ENCODE measurements around the gene ASB2.

The ASB2 gene

GRCh38 chr14:93956514-93957332 lies 19.6 kb downstream of the ASB2 start:
- DNase-seq = peak; percentile 57
- H3K36me3 Mint-ChIP-seq (ENCODE audit: low read depth) = peaks cover 50% of the 10 kb centered on the region
- peak overlapping the region; percentile 82 for H3K4me3 Mint-ChIP-seq

GRCh38 chr14:93955850-93956481 lies 20.4 kb downstream of the ASB2 start:
- Mint-ChIP-seq H3K27me3 (no peaks in the 10 kb centered on the region), H3K4me1 (ENCODE audit: low read depth) (peaks cover 96% of the 10 kb centered on the region), H3K9me3 (no peaks in the 10 kb centered on the region), H3K4me3 (peak overlapping the region; percentile 82), H3K36me3 (ENCODE audit: low read depth) (peaks cover 50% of the 10 kb centered on the region), H3K27ac (peak overlapping the region; percentile 97)
- DNase-seq = no peak

More at GRCh38 chr14:93956514-93957332, 19.6 kb downstream of the ASB2 start:
- Mint-ChIP-seq H3K4me1 (ENCODE audit: low read depth) (peaks cover 96% of the 10 kb centered on the region), H3K27me3 (no peaks in the 10 kb centered on the region), H3K27ac (peak overlapping the region; percentile 97), H3K9me3 (no peaks in the 10 kb centered on the region)

GRCh38 chr14:93954900-93955849 lies 21.2 kb downstream of the ASB2 start:
- Mint-ChIP-seq H3K27me3 (no peaks in the 10 kb centered on the region), H3K4me1 (ENCODE audit: low read depth) (peaks cover 98% of the 10 kb centered on the region), H3K36me3 (ENCODE audit: low read depth) (peaks cover 58% of the 10 kb centered on the region), H3K27ac (peak overlapping the region; percentile 97), H3K4me3 (peak overlapping the region; percentile 82), H3K9me3 (no peaks in the 10 kb centered on the region)
- peak; percentile 69 for DNase-seq

- no peaks in the 10 kb centered on the region for H3K27me3 Mint-ChIP-seq
- peaks cover 62% of the 10 kb centered on the region for H3K36me3 Mint-ChIP-seq (ENCODE audit: low read depth)
- no peak for DNase-seq
- H3K4me1 Mint-ChIP-seq (ENCODE audit: low read depth) = peaks cover 94% of the 10 kb centered on the region
- H3K9me3 Mint-ChIP-seq = no peaks in the 10 kb centered on the region
- H3K27ac Mint-ChIP-seq = peak overlapping the region; percentile 97
- H3K4me3 Mint-ChIP-seq = peak overlapping the region; percentile 82
These were observed 21.9 kb downstream of the ASB2 start for GRCh38 chr14:93954516-93954830.

GRCh38 chr14:93953739-93954515 lies 22.4 kb downstream of the ASB2 start:
- H3K9me3 Mint-ChIP-seq = no peaks in the 10 kb centered on the region
- no peak for DNase-seq
- H3K27ac Mint-ChIP-seq = peak overlapping the region; percentile 97
- peaks cover 88% of the 10 kb centered on the region for H3K4me1 Mint-ChIP-seq (ENCODE audit: low read depth)
- no peaks in the 10 kb centered on the region for H3K27me3 Mint-ChIP-seq
- peak overlapping the region; percentile 82 for H3K4me3 Mint-ChIP-seq
- H3K36me3 Mint-ChIP-seq (ENCODE audit: low read depth) = peaks cover 63% of the 10 kb centered on the region

GRCh38 chr14:93953263-93953662 lies 23.1 kb downstream of the ASB2 start:
- no peak for DNase-seq
- H3K9me3 Mint-ChIP-seq = no peaks in the 10 kb centered on the region
- peak overlapping the region; percentile 82 for H3K4me3 Mint-ChIP-seq
- no peaks in the 10 kb centered on the region for H3K27me3 Mint-ChIP-seq
- H3K4me1 Mint-ChIP-seq (ENCODE audit: low read depth) = peaks cover 82% of the 10 kb centered on the region
- H3K27ac Mint-ChIP-seq = no peak overlapping the region
- peaks cover 64% of the 10 kb centered on the region for H3K36me3 Mint-ChIP-seq (ENCODE audit: low read depth)

- Mint-ChIP-seq H3K4me1 (ENCODE audit: low read depth) (peaks cover 77% of the 10 kb centered on the region), H3K4me3 (peak overlapping the region; percentile 82), H3K9me3 (no peaks in the 10 kb centered on the region), H3K27me3 (no peaks in the 10 kb centered on the region), H3K36me3 (ENCODE audit: low read depth) (peaks cover 63% of the 10 kb centered on the region), H3K27ac (peak overlapping the region; percentile 6)
- no peak for DNase-seq
These were observed 23.5 kb downstream of the ASB2 start for GRCh38 chr14:93952829-93953228.

GRCh38 chr14:93951635-93952540 lies 24.5 kb downstream of the ASB2 start:
- H3K27ac Mint-ChIP-seq = peak overlapping the region; percentile 56
- H3K36me3 Mint-ChIP-seq (ENCODE audit: low read depth) = peaks cover 64% of the 10 kb centered on the region
- peaks cover 68% of the 10 kb centered on the region for H3K4me1 Mint-ChIP-seq (ENCODE audit: low read depth)
- no peaks in the 10 kb centered on the region for H3K9me3 Mint-ChIP-seq
- H3K4me3 Mint-ChIP-seq = no peak overlapping the region
- H3K27me3 Mint-ChIP-seq = no peaks in the 10 kb centered on the region
- DNase-seq = no peak

- Mint-ChIP-seq H3K4me3 (no peak overlapping the region), H3K36me3 (ENCODE audit: low read depth) (peaks cover 70% of the 10 kb centered on the region), H3K27me3 (no peaks in the 10 kb centered on the region), H3K9me3 (no peaks in the 10 kb centered on the region), H3K4me1 (ENCODE audit: low read depth) (peaks cover 62% of the 10 kb centered on the region), H3K27ac (peak overlapping the region; percentile 56)
- DNase-seq = no peak
These were observed 25.3 kb downstream of the ASB2 start for GRCh38 chr14:93950948-93951634.

GRCh38 chr14:93949511-93950075 lies 26.8 kb downstream of the ASB2 start:
- Mint-ChIP-seq H3K9me3 (no peaks in the 10 kb centered on the region), H3K4me1 (ENCODE audit: low read depth) (peaks cover 47% of the 10 kb centered on the region), H3K27me3 (no peaks in the 10 kb centered on the region), H3K27ac (no peak overlapping the region), H3K4me3 (no peak overlapping the region), H3K36me3 (ENCODE audit: low read depth) (peaks cover 70% of the 10 kb centered on the region)
- no peak for DNase-seq

GRCh38 chr14:93947282-93947681 lies 29.1 kb downstream of the ASB2 start:
- no peaks in the 10 kb centered on the region for H3K9me3 Mint-ChIP-seq
- H3K27ac Mint-ChIP-seq = no peak overlapping the region
- no peak for DNase-seq
- no peaks in the 10 kb centered on the region for H3K27me3 Mint-ChIP-seq
- peaks cover 67% of the 10 kb centered on the region for H3K36me3 Mint-ChIP-seq (ENCODE audit: low read depth)
- peaks cover 25% of the 10 kb centered on the region for H3K4me1 Mint-ChIP-seq (ENCODE audit: low read depth)
- H3K4me3 Mint-ChIP-seq = no peak overlapping the region

GRCh38 chr14:93946541-93947090 lies 29.8 kb downstream of the ASB2 start:
- Mint-ChIP-seq H3K4me3 (no peak overlapping the region), H3K36me3 (ENCODE audit: low read depth) (peaks cover 70% of the 10 kb centered on the region), H3K27ac (no peak overlapping the region), H3K9me3 (no peaks in the 10 kb centered on the region), H3K27me3 (no peaks in the 10 kb centered on the region), H3K4me1 (ENCODE audit: low read depth) (peaks cover 20% of the 10 kb centered on the region)
- DNase-seq = no peak

Data from activated T-cell treated with anti-CD3 and anti-CD28 coated beads, Interleukin-2, amount 50 U/mL, for 24 hours (primary cell).